Nephron (organoid): ENCODE data around the gene TAS2R1.
A peak's percentile ranks its signal among the peaks of the same experiment; 100 is the strongest.
"Not testable (repeated sequence)": the region's sequence is repeated elsewhere in the genome, so short reads cannot be mapped to it uniquely, and the experiment has no call there.

Experiments used
- H3K27ac Mint-ChIP-seq, 3 experiments: 2 replicates each; pipeline ENCODE4 v1.8.0; 2020; ENCODE audit warnings: mixed read lengths in 3 of 3, mild to moderate bottlenecking in 2 of 3, moderate library complexity in 1 of 3
- H3K27me3 Mint-ChIP-seq: 2 replicates; pipeline ENCODE4 v1.8.0; 2021; ENCODE audit warnings: low read depth, mild to moderate bottlenecking, moderate library complexity, mixed read lengths
- H3K36me3 Mint-ChIP-seq: 2 replicates; pipeline ENCODE4 v1.8.0; 2020; ENCODE audit warnings: low read depth, mixed read lengths
- H3K4me1 Mint-ChIP-seq: 2 replicates; pipeline ENCODE4 v1.8.0; 2020; ENCODE audit warnings: mixed read lengths
- H3K4me3 Mint-ChIP-seq, 3 experiments: 2 replicates each; pipeline ENCODE4 v1.8.0; 2020; ENCODE audit warnings: mild to moderate bottlenecking in 3 of 3, mixed read lengths in 3 of 3, moderate library complexity in 2 of 3
- H3K9me3 Mint-ChIP-seq: 2 replicates; pipeline ENCODE4 v1.8.0; 2020; ENCODE audit warnings: mixed read lengths
- TF ChIP-seq, protein P1 (sequence below), 3 experiments: fragments of 200-600 bp; sonication (generic); IDR thresholded peaks; one replicate each; pipeline ENCODE4 v1.5.0; 2021; ENCODE audit warnings: antibody characterized with exemption in 3 of 3; ENCODE audit not compliant: unreplicated experiment in 3 of 3

TAS2R1 gene

DNA sequence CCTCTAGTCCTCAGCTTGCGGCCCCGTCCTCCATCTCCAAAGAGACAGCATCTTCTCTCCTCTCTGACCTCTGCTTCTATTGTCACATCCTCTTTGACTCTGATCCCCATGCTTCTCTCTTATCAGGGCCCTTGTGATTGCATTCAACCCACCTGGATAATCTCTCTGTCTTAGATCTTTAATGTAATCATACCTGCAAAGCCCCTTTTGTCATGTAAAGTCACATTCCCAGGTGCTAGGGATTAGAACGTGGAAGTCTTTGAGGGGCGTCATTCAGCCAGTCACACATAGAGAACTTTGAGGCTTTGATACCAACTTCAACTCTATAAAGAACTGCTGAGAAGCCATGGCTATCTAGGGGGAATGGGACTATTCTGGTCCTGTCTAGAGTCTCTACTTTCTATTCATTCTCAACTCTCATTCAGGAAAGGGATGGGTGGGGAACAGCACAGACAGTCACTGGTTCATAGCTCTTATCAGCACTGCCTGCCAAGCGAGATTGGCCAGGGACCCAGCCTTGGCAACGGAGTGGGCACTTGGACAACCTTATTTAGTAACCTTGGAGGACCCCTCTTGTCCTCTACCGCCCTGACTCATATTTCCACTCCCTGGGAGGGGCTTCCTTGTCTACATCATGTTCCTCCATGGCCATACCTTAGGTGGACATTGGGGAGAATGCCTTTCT, 29.0 kb downstream of the TAS2R1 start:
- Mint-ChIP-seq H3K4me1 (peaks cover 17% of the 10 kb centered on the region), H3K36me3 (no peaks in the 10 kb centered on the region), H3K4me3 (no peak overlapping the region), H3K27ac (no peak overlapping the region), H3K27me3 (no peaks in the 10 kb centered on the region), H3K9me3 (no peaks in the 10 kb centered on the region)
- TF ChIP-seq, protein P1, sequence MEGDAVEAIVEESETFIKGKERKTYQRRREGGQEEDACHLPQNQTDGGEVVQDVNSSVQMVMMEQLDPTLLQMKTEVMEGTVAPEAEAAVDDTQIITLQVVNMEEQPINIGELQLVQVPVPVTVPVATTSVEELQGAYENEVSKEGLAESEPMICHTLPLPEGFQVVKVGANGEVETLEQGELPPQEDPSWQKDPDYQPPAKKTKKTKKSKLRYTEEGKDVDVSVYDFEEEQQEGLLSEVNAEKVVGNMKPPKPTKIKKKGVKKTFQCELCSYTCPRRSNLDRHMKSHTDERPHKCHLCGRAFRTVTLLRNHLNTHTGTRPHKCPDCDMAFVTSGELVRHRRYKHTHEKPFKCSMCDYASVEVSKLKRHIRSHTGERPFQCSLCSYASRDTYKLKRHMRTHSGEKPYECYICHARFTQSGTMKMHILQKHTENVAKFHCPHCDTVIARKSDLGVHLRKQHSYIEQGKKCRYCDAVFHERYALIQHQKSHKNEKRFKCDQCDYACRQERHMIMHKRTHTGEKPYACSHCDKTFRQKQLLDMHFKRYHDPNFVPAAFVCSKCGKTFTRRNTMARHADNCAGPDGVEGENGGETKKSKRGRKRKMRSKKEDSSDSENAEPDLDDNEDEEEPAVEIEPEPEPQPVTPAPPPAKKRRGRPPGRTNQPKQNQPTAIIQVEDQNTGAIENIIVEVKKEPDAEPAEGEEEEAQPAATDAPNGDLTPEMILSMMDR (IDR thresholded peaks at IDR 0.05; ENCODE audit: unreplicated experiment in 3 of 3): no peak

DNA sequence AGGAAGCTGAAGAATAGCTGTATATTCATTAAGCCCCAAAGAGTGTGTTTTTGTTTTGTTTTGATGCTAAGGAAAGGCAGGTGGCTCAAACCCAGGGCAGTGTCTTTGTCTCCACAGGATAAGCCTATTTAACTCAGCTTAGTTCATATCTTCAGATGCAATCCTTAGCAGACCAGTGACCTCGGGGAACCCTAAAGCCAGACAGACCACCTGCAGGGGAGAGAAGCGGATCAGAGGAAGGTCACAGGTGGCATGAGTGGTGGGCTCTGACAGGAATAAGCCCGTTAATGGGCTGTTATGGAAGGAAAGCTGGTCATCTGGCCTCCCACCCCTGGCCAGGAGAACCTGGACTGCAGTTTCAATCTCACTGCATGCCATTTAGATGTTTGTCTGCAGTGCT, 30.8 kb downstream of the TAS2R1 start:
- no peaks in the 10 kb centered on the region for H3K9me3 Mint-ChIP-seq
- no peak overlapping the region for H3K27ac Mint-ChIP-seq
- TF ChIP-seq, protein P1 (IDR thresholded peaks at IDR 0.05; ENCODE audit: unreplicated experiment in 3 of 3): no peak
- peaks cover 21% of the 10 kb centered on the region for H3K4me1 Mint-ChIP-seq
- H3K4me3 Mint-ChIP-seq: no peak overlapping the region
- H3K36me3 Mint-ChIP-seq: no peaks in the 10 kb centered on the region
- H3K27me3 Mint-ChIP-seq: peaks cover under 1% of the 10 kb centered on the region

DNA sequence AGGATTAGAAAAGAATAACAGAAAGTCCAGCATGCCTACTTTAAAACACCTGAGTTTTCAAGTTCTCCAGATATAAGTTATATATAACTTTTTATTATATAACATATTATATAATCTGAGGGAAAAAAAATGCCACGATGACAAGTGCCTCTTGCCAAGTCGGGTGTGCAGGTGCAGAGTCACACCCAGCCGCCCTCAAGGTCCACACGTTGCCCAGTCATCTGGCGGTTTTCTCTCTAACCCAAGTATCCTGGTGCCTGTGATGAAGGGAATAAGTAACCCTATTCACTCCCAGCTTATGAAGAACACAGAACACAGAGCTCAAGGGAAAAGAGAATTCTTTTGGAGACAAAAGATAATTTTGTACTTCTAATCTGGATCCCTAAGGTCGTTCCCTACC, 31.8 kb downstream of the TAS2R1 start:
- peaks cover 21% of the 10 kb centered on the region for H3K4me1 Mint-ChIP-seq
- H3K36me3 Mint-ChIP-seq, H3K27me3 Mint-ChIP-seq, H3K27ac Mint-ChIP-seq, H3K9me3 Mint-ChIP-seq, H3K4me3 Mint-ChIP-seq: not testable (repeated sequence)

DNA sequence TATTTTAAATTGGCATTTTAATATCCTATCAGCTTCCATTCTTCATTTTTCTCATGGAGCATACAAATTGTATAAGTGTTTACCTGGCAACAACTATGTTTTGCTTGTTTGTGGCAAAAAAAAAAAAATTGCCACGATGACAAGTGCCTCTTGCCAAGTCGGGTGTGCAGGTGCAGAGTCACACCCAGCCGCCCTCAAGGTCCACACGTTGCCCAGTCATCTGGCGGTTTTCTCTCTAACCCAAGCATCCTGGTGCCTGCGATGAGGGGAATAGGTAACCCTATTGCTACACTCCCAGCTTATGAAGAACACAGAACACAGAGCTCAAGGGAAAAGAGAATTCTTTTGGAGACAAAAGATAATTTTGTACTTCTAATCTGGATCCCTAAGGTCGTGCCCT, 32.8 kb downstream of the TAS2R1 start:
- not testable (repeated sequence) for H3K27me3 Mint-ChIP-seq, H3K36me3 Mint-ChIP-seq, H3K4me3 Mint-ChIP-seq, H3K9me3 Mint-ChIP-seq
- peaks cover 21% of the 10 kb centered on the region for H3K4me1 Mint-ChIP-seq
- peak overlapping the region; percentile 61 to 78 (median 73) for H3K27ac Mint-ChIP-seq

DNA sequence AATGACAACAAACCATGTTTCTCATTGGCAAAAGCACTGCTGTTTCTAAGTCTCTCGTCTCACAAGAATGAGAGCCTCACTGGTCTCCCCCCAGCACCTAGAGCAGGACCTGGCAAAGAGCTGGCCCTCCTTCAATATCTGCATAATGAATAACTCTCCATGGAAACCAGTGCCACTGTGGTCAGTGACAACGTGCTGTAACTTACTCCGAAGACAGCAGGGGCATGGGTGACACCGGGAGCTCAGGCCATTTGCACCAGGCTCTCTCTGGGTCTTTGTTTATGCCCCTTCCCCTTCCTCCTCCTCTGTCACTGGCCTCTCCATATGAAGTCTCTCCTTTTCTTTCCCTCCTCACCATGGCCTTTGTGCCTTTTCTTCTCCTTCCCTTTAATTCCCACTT, 33.3 kb downstream of the TAS2R1 start:
- H3K27me3 Mint-ChIP-seq: peaks cover 4% of the 10 kb centered on the region
- H3K4me1 Mint-ChIP-seq: peaks cover 21% of the 10 kb centered on the region
- no peaks in the 10 kb centered on the region for H3K9me3 Mint-ChIP-seq
- peak overlapping the region; percentile 61 to 78 (median 73) for H3K27ac Mint-ChIP-seq
- no peaks in the 10 kb centered on the region for H3K36me3 Mint-ChIP-seq
- TF ChIP-seq, protein P1 (IDR thresholded peaks at IDR 0.05; ENCODE audit: unreplicated experiment in 3 of 3): no peak
- peak overlapping the region in 2 of 3 experiments; percentile 5 to 6 for H3K4me3 Mint-ChIP-seq

DNA sequence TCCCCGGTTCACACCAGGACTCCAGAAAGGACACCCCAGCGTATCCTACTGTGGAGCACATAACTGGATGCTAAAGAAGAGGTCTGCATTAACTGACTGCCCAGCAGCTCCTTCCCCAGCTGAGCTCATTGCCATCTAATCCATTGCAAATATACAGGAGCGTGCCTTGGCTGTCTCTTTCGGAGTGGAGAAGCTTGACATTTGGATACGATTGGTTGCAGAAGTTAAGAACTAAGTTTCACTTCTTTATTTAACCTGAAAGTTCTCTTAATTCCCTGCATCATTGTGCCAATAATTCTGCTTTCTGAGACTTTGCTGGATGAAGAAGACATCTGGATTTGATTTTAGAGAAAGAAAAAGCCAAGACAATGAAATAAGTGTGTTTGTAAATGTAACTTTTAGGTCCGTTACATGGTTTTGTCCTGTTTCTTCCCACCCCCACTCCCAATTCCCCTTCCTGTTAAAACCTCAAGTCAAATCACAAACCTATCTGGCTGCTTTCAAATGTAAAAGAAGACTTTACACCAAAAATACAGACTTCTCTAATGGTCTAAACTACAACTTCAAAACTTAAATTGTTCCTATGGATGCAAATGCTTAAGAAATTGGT, 33.9 kb downstream of the TAS2R1 start:
- peak overlapping the region in 2 of 3 experiments; percentile 5 to 6 for H3K4me3 Mint-ChIP-seq
- peak overlapping the region; percentile 61 to 78 (median 73) for H3K27ac Mint-ChIP-seq
- TF ChIP-seq, protein P1 (IDR thresholded peaks at IDR 0.05; ENCODE audit: unreplicated experiment in 3 of 3): no peak
- peaks cover 4% of the 10 kb centered on the region for H3K27me3 Mint-ChIP-seq
- H3K36me3 Mint-ChIP-seq: no peaks in the 10 kb centered on the region
- H3K4me1 Mint-ChIP-seq: peaks cover 21% of the 10 kb centered on the region
- H3K9me3 Mint-ChIP-seq: no peaks in the 10 kb centered on the region

DNA sequence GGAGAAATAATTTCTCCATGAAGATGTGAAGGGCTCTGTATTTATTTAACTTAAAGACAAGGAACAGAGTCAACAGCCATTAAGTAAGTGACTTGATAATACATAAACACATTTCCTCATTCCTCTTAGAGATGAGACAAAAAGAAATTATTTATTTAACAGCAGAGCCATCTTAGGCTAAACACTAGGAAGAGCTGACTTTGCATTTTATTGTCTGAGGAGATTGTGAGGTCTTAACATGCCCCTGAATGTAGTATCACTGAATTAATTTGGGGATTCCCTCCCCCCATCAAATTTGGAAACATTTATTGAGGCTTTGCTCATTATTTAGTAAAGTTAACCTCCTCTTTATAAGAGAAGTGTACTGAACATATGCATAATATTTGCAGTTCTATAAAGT, 35.2 kb downstream of the TAS2R1 start:
- TF ChIP-seq, protein P1 (IDR thresholded peaks at IDR 0.05; ENCODE audit: unreplicated experiment in 3 of 3): no peak
- no peak overlapping the region for H3K27ac Mint-ChIP-seq
- no peak overlapping the region for H3K4me3 Mint-ChIP-seq
- H3K36me3 Mint-ChIP-seq: no peaks in the 10 kb centered on the region
- peaks cover 4% of the 10 kb centered on the region for H3K27me3 Mint-ChIP-seq
- peaks cover 21% of the 10 kb centered on the region for H3K4me1 Mint-ChIP-seq
- no peaks in the 10 kb centered on the region for H3K9me3 Mint-ChIP-seq
